Activated T-helper 1 cell treated with anti-CD3 and anti-CD28 coated beads, Interleukin-12 subunit alpha, Interleukin-12 subunit beta, Interleukin-2, Interleukin-4 antibody, amounts not matched to agents 30 ng/mL and 10 ng/mL and 1 ng/mL, durations not matched to agents 14 hours and 24 hours and 36 hours (primary cell): Measurements from ENCODE around the gene SLC25A15. TPM values are rescaled to one million over a fixed set of nuclear protein-coding genes. Genes with fewer than 3 reads are reported as not detected.

ENCODE experiments used
- total RNA-seq: library from RNA; stranded (reverse); gene quantifications from 2 replicates; pipeline ENCODE4 v1.2.3, GENCODE V29; 2022

The SLC25A15 gene
- total RNA-seq, 1 donor from 2014 or later = 19.0 TPM

Other genes starting within 250 kb of the SLC25A15 start
- gene FOXO1, start 123.0 kb upstream of the SLC25A15 start, total RNA-seq = 41.9 and 43.1 TPM in 2 replicates
- 41.6 and 42.6 TPM in 2 replicates for gene MRPS31, start 18.4 kb upstream of the SLC25A15 start, total RNA-seq
- gene ELF1, start 229.7 kb downstream of the SLC25A15 start, total RNA-seq = 75.3 and 76.8 TPM in 2 replicates